Smooth muscle cell (in vitro differentiated cells): ENCODE measurements around the gene CDK6. TPM values are rescaled to one million over a fixed set of nuclear protein-coding genes. Genes with fewer than 3 reads are reported as not detected.

Source experiments
- DNase-seq: peaks from one replicate; lab custom pipeline; 2025; ENCODE audit not compliant: unreplicated experiment; lab: John Stamatoyannopoulos, UW
- H2AFZ ChIP-seq: fragments of 200-600 bp; sonication (generic); 2 replicates; pipeline ENCODE4 v1.6.0; 2016; ENCODE audit warnings: antibody characterized with exemption, low read depth, mild to moderate bottlenecking
- H3F3A ChIP-seq: fragments of 200-600 bp; sonication (generic); 2 replicates; pipeline ENCODE4 v1.6.0; 2017; ENCODE audit warnings: antibody characterized with exemption, low read depth
- H3K27ac ChIP-seq: fragments of 200-600 bp; sonication (generic); 2 replicates; pipeline ENCODE4 v1.5.1; 2016; ENCODE audit warnings: low read depth, mild to moderate bottlenecking
- H3K27me3 ChIP-seq: fragments of 200-600 bp; sonication (generic); 2 replicates; pipeline ENCODE4 v1.6.1; 2016; ENCODE audit warnings: low read depth, mild to moderate bottlenecking
- H3K36me3 ChIP-seq: fragments of 200-600 bp; sonication (generic); 2 replicates; pipeline ENCODE4 v1.5.1; 2016; ENCODE audit warnings: low read depth
- H3K4me1 ChIP-seq: fragments of 200-600 bp; sonication (generic); 2 replicates; pipeline ENCODE4 v1.5.1; 2016; ENCODE audit warnings: low read depth
- H3K4me2 ChIP-seq: fragments of 200-600 bp; sonication (generic); 2 replicates; pipeline ENCODE4 v1.6.0; 2016; ENCODE audit warnings: mild to moderate bottlenecking
- H3K4me3 ChIP-seq: fragments of 200-600 bp; sonication (generic); 2 replicates; pipeline ENCODE4 v1.5.1; 2016; ENCODE audit warnings: mild to moderate bottlenecking
- H3K79me2 ChIP-seq: fragments of 200-600 bp; sonication (generic); 2 replicates; pipeline ENCODE4 v1.6.0; 2016; ENCODE audit warnings: low read depth, mild to moderate bottlenecking
- H3K9ac ChIP-seq: fragments of 200-600 bp; sonication (generic); 2 replicates; pipeline ENCODE4 v1.6.0; 2016; ENCODE audit warnings: low read depth
- H3K9me3 ChIP-seq: fragments of 200-600 bp; sonication (generic); replicated peaks from 2 replicates; pipeline ENCODE4 v1.5.1; 2016; ENCODE audit warnings: low read depth
- H4K20me1 ChIP-seq: fragments of 200-600 bp; sonication (generic); 2 replicates; pipeline ENCODE4 v1.6.0; 2016; ENCODE audit warnings: low read depth
- CTCF ChIP-seq: fragments of 200-600 bp; sonication (generic); IDR thresholded peaks from 2 replicates; pipeline ENCODE4 v1.5.1; 2017; ENCODE audit warnings: borderline replicate concordance, mild to moderate bottlenecking, antibody characterized with exemption; ENCODE audit not compliant: insufficient read depth, poor library complexity, severe bottlenecking
- WGBS: methylation state at CpG from one replicate; pipeline ENCODE4 v1.1.7; 2016; ENCODE audit warnings: low lambda C conversion rate; 5-methylcytosine and 5-hydroxymethylcytosine counted together
- polyA plus RNA-seq: library from polyadenylated mRNA; unstranded; fragments of >200 nt; fragmentation: Nextera tagmentation; extraction: Ambion mirVana; gene quantifications from 2 replicates; pipeline ENCODE4 v1.2.1, GENCODE V29; 2016
- total RNA-seq: library from RNA; depleted of rRNA; stranded (reverse); fragments of >200 nt; gene quantifications from 2 replicates; pipeline ENCODE4 v1.2.3, GENCODE V29; 2014

Gene CDK6
- total and polyA plus RNA-seq, 2 experiments from 2014 or later = 34.2 to 99.2 TPM

GRCh38 chr7:92751902-92752901 lies 84.2 kb downstream of the CDK6 start:
- H3K4me1 ChIP-seq = peaks cover 15% of the 10 kb centered on the region
- WGBS = 64% methylated on average over 4 of the region's 4 CpGs

DNA sequence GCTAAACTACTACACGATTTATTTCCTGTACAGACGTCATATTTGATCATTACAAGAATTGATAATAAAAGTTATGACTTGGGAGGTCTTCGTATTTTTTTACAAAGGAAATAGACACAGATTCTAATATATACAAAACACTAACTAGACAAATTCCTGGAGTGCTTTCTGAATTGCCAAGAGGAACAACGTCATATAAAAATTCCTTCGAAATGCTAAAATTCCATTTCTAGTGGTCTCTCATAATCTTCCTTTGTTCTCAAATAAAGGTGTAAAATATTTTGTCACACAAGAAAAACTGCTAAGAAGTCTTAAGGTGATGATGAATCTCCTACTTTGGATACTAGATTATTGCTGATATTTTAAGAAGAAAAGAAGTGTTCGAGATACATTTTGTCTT lies 85.4 kb downstream of the CDK6 start:
- DNase-seq = no peak
- H3K9me3 ChIP-seq = no peaks in the 10 kb centered on the region
- no peak overlapping the region for H3K4me3 ChIP-seq
- TF ChIP-seq CTCF = no peak
- no peaks in the 10 kb centered on the region for H3K36me3 ChIP-seq
- no peak overlapping the region for H2AFZ ChIP-seq
- no peaks in the 10 kb centered on the region for H3K27me3 ChIP-seq
- H3F3A ChIP-seq = peaks cover 26% of the 10 kb centered on the region
- no peak overlapping the region for H3K4me2 ChIP-seq
- 79% methylated on average over 6 of the region's 6 CpGs for WGBS
- H3K4me1 ChIP-seq = peaks cover 17% of the 10 kb centered on the region
- H3K9ac ChIP-seq = no peak overlapping the region
- H4K20me1 ChIP-seq = peaks cover 65% of the 10 kb centered on the region
- H3K27ac ChIP-seq = peak overlapping the region; percentile 75
- peaks cover 83% of the 10 kb centered on the region for H3K79me2 ChIP-seq

More at GRCh38 chr7:92751902-92752901, 84.2 kb downstream of the CDK6 start:
- Histone ChIP-seq H3K4me2 (peak overlapping the region; percentile 67), H3K9me3 (no peaks in the 10 kb centered on the region), H4K20me1 (peaks cover 54% of the 10 kb centered on the region), H3K79me2 (peaks cover 85% of the 10 kb centered on the region), H3K36me3 (no peaks in the 10 kb centered on the region), H2AFZ (no peak overlapping the region), H3K27ac (peak overlapping the region; percentile 75), H3K4me3 (no peak overlapping the region), H3K9ac (peak overlapping the region; percentile 22), H3F3A (peaks cover 26% of the 10 kb centered on the region), H3K27me3 (no peaks in the 10 kb centered on the region)
- TF ChIP-seq CTCF = no peak
- no peak for DNase-seq

- TF ChIP-seq CTCF = no peak
- H3K36me3 ChIP-seq = no peaks in the 10 kb centered on the region
- peaks cover 83% of the 10 kb centered on the region for H3K79me2 ChIP-seq
- H3K4me1 ChIP-seq = peaks cover 17% of the 10 kb centered on the region
- H2AFZ ChIP-seq = no peak overlapping the region
- H3K9me3 ChIP-seq = no peaks in the 10 kb centered on the region
- H3K4me3 ChIP-seq = no peak overlapping the region
- DNase-seq = no peak
- H3K9ac ChIP-seq = no peak overlapping the region
- peak overlapping the region; percentile 75 for H3K27ac ChIP-seq
- peaks cover 62% of the 10 kb centered on the region for H4K20me1 ChIP-seq
- 79% methylated on average over 4 of the region's 4 CpGs for WGBS
- no peaks in the 10 kb centered on the region for H3K27me3 ChIP-seq
- H3K4me2 ChIP-seq = no peak overlapping the region
- H3F3A ChIP-seq = peaks cover 26% of the 10 kb centered on the region
Observed at GRCh38 chr7:92750447-92750839, 85.9 kb downstream of the CDK6 start.
